GM18861 (cell line): Measurements from ENCODE around the gene CTCF.

ENCODE experiments used
- ATAC-seq: cut with Tn5 transposase; IDR thresholded peaks from one replicate; pipeline ENCODE4 v1.9.1; 2021; ENCODE audit not compliant: unreplicated experiment

The CTCF gene

DNA sequence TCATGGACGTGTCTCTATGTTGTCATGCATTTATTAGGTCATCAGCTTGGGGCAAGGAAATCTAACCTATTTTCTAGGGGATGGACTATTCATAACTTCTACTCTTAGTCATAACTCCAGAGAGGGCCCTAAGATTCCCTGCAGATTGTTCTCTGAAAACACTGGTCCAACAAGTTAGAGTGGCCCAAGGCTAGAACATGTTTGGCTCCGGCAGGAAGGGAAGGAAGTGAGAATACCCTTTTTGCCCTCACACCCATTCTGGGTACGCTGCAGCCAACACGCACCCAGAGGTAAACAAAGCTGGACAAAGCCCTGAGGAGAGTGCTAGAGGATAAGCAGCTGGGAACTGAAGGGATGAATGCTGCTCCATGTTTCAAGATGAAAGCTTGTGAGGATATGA is 114.2 kb downstream of the CTCF start:
- ATAC-seq = no peak

DNA sequence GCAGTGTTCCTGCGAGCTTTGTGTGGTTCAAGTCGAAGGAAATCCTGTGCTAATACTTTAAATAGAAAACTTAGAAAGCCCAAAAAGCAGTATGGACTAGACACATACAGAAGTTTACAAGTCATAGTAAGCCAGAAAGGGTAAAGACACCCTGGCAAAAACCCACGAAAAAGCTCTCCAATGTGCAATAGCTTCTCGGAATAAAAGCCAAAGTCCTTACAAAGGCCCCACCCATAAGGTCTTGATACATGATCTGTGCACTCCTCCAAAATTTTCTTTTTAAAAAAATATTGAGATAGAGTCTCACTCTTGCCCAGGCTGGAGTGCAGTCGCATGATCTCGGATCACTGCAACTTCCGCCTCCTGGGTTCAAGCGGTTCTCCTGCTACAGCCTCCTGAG is 114.6 kb downstream of the CTCF start:
- ATAC-seq = no peak

DNA sequence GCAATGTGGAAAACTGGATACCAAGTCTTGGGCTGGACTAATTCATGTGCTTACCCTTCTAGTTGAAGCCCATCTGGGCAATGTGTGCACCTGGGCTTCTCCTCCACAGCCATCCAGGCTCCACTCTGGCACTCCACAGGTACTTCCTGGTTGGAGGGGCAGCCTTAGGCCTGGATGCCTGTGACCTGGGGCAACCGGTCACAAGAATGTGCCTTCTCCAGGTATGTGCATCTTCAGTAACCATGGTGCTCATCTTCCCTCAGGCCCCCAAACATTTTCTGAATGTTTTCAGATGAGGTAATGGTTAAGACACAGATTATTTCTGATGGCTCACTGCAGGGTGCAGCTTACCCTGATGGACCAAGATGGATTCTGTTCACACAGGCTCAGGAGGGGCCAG is 115.4 kb downstream of the CTCF start:
- no peak for ATAC-seq

DNA sequence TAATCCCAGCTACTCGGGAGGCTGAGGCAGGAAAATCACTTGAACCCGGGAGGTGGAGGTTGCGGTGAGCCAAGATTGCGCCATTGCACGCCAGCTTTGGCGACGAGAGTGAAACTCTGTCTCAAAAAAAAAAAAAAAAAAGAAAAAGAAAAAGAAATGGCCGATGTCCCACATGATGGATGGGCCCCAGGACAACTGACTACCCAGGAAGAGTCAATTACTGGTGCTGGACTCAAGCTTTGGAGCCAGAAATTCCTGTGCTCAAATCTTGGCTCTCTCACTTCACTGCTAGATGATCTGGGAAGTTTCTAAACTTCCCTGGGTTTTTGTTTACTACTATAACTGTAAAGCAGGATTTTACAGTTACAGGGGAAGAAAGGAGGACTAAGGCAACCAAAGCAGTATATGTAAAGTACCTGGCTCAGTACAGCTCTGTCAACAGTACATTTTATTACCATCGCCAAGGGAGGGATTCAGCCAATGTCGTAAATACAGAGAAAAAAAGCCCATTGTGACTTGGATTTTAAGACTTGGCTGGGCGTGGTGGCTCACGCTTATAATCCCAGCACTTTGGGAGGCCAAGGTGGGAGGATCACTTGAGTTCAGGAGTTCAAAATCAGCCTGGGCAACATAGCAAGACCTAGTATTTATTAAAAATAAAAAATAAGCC is 116.2 kb downstream of the CTCF start:
- ATAC-seq = no peak

DNA sequence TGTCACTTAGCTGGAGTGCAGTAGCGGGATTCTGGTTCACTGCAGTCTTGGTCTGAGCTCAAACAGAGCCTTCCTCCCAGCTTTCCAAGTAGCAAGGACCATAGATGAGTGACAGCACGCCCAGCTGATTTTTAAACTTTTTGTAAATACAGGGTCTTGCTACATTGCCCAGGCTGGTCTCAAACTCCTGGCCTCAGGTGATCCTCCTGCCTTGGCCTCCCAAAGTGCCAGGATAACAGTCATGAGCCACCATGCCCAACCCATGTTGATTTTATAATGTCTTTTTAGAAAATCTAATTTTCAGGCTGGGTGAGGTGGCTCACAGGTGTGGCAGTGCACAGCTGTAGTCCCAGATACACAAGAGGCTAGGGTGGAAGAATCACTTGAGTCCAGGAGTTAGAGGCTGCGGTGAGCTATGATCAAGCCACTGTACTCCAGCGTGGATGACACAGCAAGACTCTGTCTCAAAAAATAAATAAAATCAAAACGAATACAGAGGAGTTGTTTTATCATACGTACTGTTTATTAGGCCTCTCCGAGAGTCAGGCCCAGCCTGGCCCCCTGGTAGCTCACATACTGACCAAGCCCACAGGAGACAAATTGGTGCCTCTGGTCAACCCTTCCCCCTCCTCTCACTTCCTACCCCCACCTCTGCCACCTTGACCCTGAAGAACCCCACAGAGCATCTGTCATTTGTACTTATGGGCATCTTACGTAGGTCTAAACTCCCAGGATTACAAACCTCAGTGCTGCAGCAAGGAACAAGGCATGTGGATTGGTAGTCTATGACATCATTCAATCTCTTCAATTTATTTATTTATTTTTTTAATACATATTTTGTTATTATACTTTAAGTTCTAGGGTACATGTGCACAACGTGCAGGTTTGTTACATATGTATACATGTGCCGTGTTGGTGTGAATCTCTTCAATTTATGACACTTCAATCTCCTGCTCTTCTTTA is 117.9 kb downstream of the CTCF start:
- ATAC-seq = no peak

DNA sequence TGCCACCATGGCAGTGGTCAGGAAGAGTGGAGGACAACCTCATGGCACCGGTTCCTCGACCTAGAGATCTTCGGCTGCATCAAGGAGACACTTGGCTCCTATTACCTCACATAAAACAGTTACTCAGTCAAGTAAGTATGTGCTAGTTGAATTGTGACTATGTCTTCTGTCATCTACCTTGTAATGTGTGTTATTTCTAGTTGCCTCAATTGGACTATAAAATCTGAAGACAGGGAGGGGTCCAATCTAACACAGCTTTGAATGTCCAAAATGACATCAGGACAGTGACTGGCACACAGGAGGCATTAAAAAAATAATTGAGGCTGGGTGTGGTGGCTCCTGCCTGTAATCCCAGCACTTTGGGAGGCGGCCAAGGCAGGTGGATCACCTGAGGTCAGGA is 121.4 kb downstream of the CTCF start:
- no peak for ATAC-seq

DNA sequence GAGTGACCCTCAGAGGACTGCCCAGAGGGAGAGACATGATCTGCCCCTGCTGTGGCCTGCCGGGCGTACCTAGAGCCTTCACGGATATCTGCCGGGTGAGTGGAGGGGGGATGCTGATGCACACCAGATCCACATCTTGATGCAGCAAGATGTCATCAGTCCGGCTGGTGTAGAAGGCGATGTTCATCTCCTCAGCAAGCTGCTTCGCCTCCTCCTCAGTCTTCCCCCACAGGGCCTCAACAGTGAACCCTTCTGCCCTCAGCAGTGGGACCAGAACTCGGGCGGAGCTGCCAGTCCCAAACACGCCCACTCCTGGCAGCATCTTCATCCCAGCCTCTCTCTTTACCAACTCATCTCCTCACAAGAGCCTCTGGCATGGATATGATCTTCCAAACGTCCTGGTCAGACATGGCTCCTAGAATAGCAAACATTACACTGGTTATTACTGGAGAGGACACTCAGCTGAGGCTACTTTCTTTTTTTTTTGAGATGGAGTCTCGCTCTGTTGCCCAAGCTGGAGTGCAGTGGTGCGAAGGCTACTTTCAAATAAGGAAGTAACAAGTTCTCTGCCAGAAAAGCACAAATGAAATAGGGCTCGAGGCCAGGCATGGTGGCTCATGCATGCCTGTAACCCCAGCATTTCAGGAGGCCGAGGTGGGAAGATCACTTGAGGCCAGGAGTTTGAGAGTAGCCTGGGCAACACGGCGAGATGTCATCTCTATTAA is 123.2 kb downstream of the CTCF start:
- no peak for ATAC-seq
